ENCODE results near the gene PMEL.

DNA sequence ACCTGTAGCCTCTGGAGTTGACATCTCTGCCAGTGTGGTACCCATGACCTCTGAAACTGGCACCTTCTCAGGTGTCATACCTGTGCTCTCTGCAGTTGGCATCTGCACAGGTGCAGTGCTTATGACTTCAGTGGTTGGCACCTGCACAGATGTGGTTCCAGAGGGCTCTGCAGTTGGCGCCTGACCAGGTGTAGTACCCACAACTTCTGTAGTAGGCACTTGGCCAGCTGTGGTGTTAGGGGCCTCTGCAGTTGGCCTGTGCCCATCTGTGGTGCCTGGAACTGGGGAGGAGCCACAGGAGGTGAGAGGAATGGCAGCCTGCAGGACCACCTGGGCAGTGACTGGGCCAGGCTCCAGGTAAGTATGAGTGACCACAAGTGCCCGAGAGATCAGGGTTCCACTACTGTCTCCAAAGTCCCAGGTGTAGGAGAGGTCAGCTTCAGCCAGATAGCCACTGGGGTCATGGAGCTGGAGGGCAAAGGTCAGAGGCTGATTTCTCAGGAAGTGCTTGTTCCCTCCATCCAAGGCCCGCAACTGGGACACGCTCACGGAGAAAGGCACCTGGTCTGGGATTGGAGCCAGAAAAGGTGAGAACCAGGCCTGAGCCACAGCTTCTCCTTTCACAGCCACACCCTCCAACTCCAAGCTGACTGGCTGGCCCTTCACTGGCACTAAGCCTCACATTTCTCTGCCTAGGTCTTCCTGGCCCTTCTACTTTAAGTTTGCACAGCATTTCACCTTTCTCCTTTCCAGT, 8.6 kb downstream of the PMEL start:
- no peak for TF ChIP-seq CTCF (IDR thresholded peaks at IDR 0.05 in 2 of 3, conservative IDR thresholded peaks at IDR 0.05 in 1 of 3; ENCODE audit: insufficient read depth in 2 of 3, low read depth in 1 of 3, low read length in 3 of 3)
- no peak for TF ChIP-seq GTF3C2 (IDR thresholded peaks at IDR 0.05; ENCODE audit: borderline replicate concordance, extremely low read depth, insufficient read length)
- TF ChIP-seq ZNF740 (CRISPR knock-in tag; IDR thresholded peaks at IDR 0.05) = no peak
- no peak for TF ChIP-seq ZNF740 (tag; IDR thresholded peaks at IDR 0.05)
- TF ChIP-seq ZNF277 (CRISPR knock-in tag; IDR thresholded peaks at IDR 0.05; ENCODE audit: borderline replicate concordance) = no peak
